ENCODE data around the gene GSG1L2. TPM values are rescaled to one million over a fixed set of nuclear protein-coding genes. Genes with fewer than 3 reads are reported as not detected.

Gene GSG1L2
- polyA plus RNA-seq (ENCODE audit: insufficient read length in 3 of 3): not detected
- long read RNA-seq, donor 1: 0 reads
- long read RNA-seq, donor 2: 0 reads
- long read RNA-seq, donor 3: 0 reads
- long read RNA-seq, donor 4: 0 reads
- long read RNA-seq, donor 5: 0 reads
- long read RNA-seq, donor 6: 0 reads
- long read RNA-seq, donor 7: 0 reads
- long read RNA-seq, donor 8: 0 reads
- long read RNA-seq, donor 9: 0 reads
- long read RNA-seq, donor 10: 0 reads
- long read RNA-seq, donor 11: 0 reads
- long read RNA-seq, donor 12: 0 reads
- long read RNA-seq, donor 13: 0 reads
- long read RNA-seq, donor 14: 0 reads
- long read RNA-seq, donor 15: 0 reads
- long read RNA-seq, donor 16: 0 reads

GRCh38 chr17:9821921-9822320 is at the start of gene GSG1L2:
Gene GSG1L2 (minus strand): TSS chr17:9822079. CDS start chr17:9822071, 8 bp downstream.
- no peak for DNase-seq (ENCODE audit: extremely low read depth in 1 of 11, low read depth in 9 of 11, low spot score in 4 of 11)

GRCh38 chr17:9868552-9868951 is 46.7 kb upstream of the GSG1L2 start:
- DNase-seq (ENCODE audit: extremely low read depth in 1 of 11, low read depth in 9 of 11, low spot score in 4 of 11): no peak

GRCh38 chr17:9865586-9865985 is 43.7 kb upstream of the GSG1L2 start:
- DNase-seq (ENCODE audit: extremely low read depth in 1 of 11, low read depth in 9 of 11, low spot score in 4 of 11): no peak

GRCh38 chr17:9862949-9863348 is 41.1 kb upstream of the GSG1L2 start:
- DNase-seq (ENCODE audit: extremely low read depth in 1 of 11, low read depth in 9 of 11, low spot score in 4 of 11): no peak

- no peak for DNase-seq (ENCODE audit: extremely low read depth in 1 of 11, low read depth in 9 of 11, low spot score in 4 of 11)
These were observed 40.3 kb upstream of the GSG1L2 start for GRCh38 chr17:9862220-9862619.

GRCh38 chr17:9860851-9861250 is 39.0 kb upstream of the GSG1L2 start:
- no peak for DNase-seq (ENCODE audit: extremely low read depth in 1 of 11, low read depth in 9 of 11, low spot score in 4 of 11)

GRCh38 chr17:9859781-9860180 is 37.9 kb upstream of the GSG1L2 start:
- DNase-seq (ENCODE audit: extremely low read depth in 1 of 11, low read depth in 9 of 11, low spot score in 4 of 11): no peak

- DNase-seq (ENCODE audit: extremely low read depth in 1 of 11, low read depth in 9 of 11, low spot score in 4 of 11): no peak
These were observed 33.2 kb upstream of the GSG1L2 start for GRCh38 chr17:9855036-9855435.

GRCh38 chr17:9854255-9854654 is 32.4 kb upstream of the GSG1L2 start:
- no peak for DNase-seq (ENCODE audit: extremely low read depth in 1 of 11, low read depth in 9 of 11, low spot score in 4 of 11)

GRCh38 chr17:9850151-9850550 is 28.3 kb upstream of the GSG1L2 start:
- DNase-seq (ENCODE audit: extremely low read depth in 1 of 11, low read depth in 9 of 11, low spot score in 4 of 11): no peak

GRCh38 chr17:9845306-9845705 is 23.4 kb upstream of the GSG1L2 start:
- DNase-seq (ENCODE audit: extremely low read depth in 1 of 11, low read depth in 9 of 11, low spot score in 4 of 11): no peak

GRCh38 chr17:9844153-9844552 is 22.3 kb upstream of the GSG1L2 start:
- no peak for DNase-seq (ENCODE audit: extremely low read depth in 1 of 11, low read depth in 9 of 11, low spot score in 4 of 11)

GRCh38 chr17:9843152-9844010 is 21.5 kb upstream of the GSG1L2 start:
- DNase-seq (ENCODE audit: extremely low read depth in 1 of 11, low read depth in 9 of 11, low spot score in 4 of 11): no peak

GRCh38 chr17:9842057-9842758 is 20.3 kb upstream of the GSG1L2 start:
- DNase-seq (ENCODE audit: extremely low read depth in 1 of 11, low read depth in 9 of 11, low spot score in 4 of 11): no peak

- DNase-seq (ENCODE audit: extremely low read depth in 1 of 11, low read depth in 9 of 11, low spot score in 4 of 11): no peak
These were observed 17.6 kb upstream of the GSG1L2 start for GRCh38 chr17:9839433-9839832.

GRCh38 chr17:9837551-9838471 is 15.9 kb upstream of the GSG1L2 start:
- peak in 7 of 11 donors; percentile 2 to 20 (median 13) for DNase-seq (ENCODE audit: extremely low read depth in 1 of 11, low read depth in 9 of 11, low spot score in 4 of 11)

GRCh38 chr17:9833922-9834321 is 12.0 kb upstream of the GSG1L2 start:
- DNase-seq (ENCODE audit: extremely low read depth in 1 of 11, low read depth in 9 of 11, low spot score in 4 of 11): no peak

- DNase-seq (ENCODE audit: extremely low read depth in 1 of 11, low read depth in 9 of 11, low spot score in 4 of 11): no peak
These were observed 8.8 kb upstream of the GSG1L2 start for GRCh38 chr17:9830711-9831110.

- no peak for DNase-seq (ENCODE audit: extremely low read depth in 1 of 11, low read depth in 9 of 11, low spot score in 4 of 11)
These were observed 7.5 kb upstream of the GSG1L2 start for GRCh38 chr17:9829343-9829742.
